Liver (tissue), 9 donors: ENCODE data around the gene ATG16L1. TPM values are rescaled to one million over a fixed set of nuclear protein-coding genes. Genes with fewer than 3 reads are reported as not detected.

Source experiments
- DNase-seq: peaks from one replicate; pipeline ENCODE4 v3.0.0-alpha.2; 2017; ENCODE audit warnings: low spot score
- H3K27ac ChIP-seq, 2 donors: one replicate each; pipeline ENCODE4 v1.7.0; 2013; ENCODE audit warnings: inconsistent platforms in 2 of 2, low read length in 2 of 2, control low read depth in 1 of 2, low read depth in 1 of 2, mild to moderate bottlenecking in 1 of 2
- H3K27me3 ChIP-seq, 4 donors: one replicate each; pipeline versions ENCODE4 v1.6.1 to v1.7.0; 2013; ENCODE audit warnings: low read length in 3 of 4, inconsistent platforms in 1 of 4, mild to moderate bottlenecking in 1 of 4, moderate library complexity in 1 of 4; ENCODE audit not compliant: control insufficient read depth in 4 of 4, insufficient read depth in 4 of 4
- H3K36me3 ChIP-seq, 4 donors: one replicate each; pipeline versions ENCODE4 v1.6.1 to v1.7.0; 2013; ENCODE audit warnings: low read length in 3 of 4, mild to moderate bottlenecking in 3 of 4, low read depth in 1 of 4, moderate library complexity in 1 of 4; ENCODE audit not compliant: control insufficient read depth in 4 of 4, insufficient read depth in 3 of 4
- H3K4me1 ChIP-seq, 4 donors: one replicate each; pipeline versions ENCODE4 v1.6.1 to v1.7.0; 2013; ENCODE audit warnings: low read length in 3 of 4, mild to moderate bottlenecking in 3 of 4, moderate library complexity in 1 of 4; ENCODE audit not compliant: control insufficient read depth in 4 of 4, insufficient read depth in 4 of 4
- H3K4me3 ChIP-seq, 3 donors: one replicate each; pipeline versions ENCODE4 v1.6.1 to v1.7.0; 2013; ENCODE audit warnings: low read length in 3 of 3, control low read depth in 1 of 3, low read depth in 1 of 3, mild to moderate bottlenecking in 1 of 3
- H3K9ac ChIP-seq, 2 donors: one replicate each; pipeline ENCODE4 v1.7.0; 2013; ENCODE audit warnings: low read length in 2 of 2, mild to moderate bottlenecking in 2 of 2, moderate library complexity in 2 of 2, control low read depth in 1 of 2, low read depth in 1 of 2
- H3K9me3 ChIP-seq, 4 donors: one replicate each; pipeline versions ENCODE4 v1.6.1 to v1.7.0; 2013; ENCODE audit warnings: low read length in 3 of 4; ENCODE audit not compliant: control insufficient read depth in 4 of 4
- CTCF ChIP-seq: fragments of 150-350 bp; IDR thresholded peaks from 2 replicates; pipeline ENCODE4 v1.5.1; 2017; ENCODE audit warnings: improper control_type of control experiment, low read depth, low read length; ENCODE audit not compliant: missing input control
- GABPA ChIP-seq, 2 donors: IDR thresholded peaks in 1 of 2; conservative IDR thresholded peaks in 1 of 2; 2 replicates each; pipeline ENCODE4 v1.6.1; 2016; ENCODE audit warnings: antibody characterized with exemption in 2 of 2, mild to moderate bottlenecking in 1 of 2, moderate library complexity in 1 of 2
- HNF4A ChIP-seq, 2 donors: conservative IDR thresholded peaks; 2 replicates each; pipeline ENCODE4 v1.6.1; 2016; ENCODE audit warnings: antibody characterized with exemption in 2 of 2, mild to moderate bottlenecking in 2 of 2
- HNF4G ChIP-seq: IDR thresholded peaks from 2 replicates; pipeline ENCODE4 v1.6.1; 2016; ENCODE audit warnings: antibody characterized with exemption
- JUND ChIP-seq, 2 donors: IDR thresholded peaks; 2 replicates each; pipeline ENCODE4 v1.6.1; 2016; ENCODE audit warnings: antibody characterized with exemption in 2 of 2
- NR2F2 ChIP-seq: IDR thresholded peaks from 2 replicates; pipeline ENCODE4 v1.6.1; 2016; ENCODE audit warnings: antibody characterized with exemption
- REST ChIP-seq: IDR thresholded peaks from 2 replicates; pipeline ENCODE4 v1.6.1; 2016; ENCODE audit warnings: antibody characterized with exemption, mild to moderate bottlenecking
- RXRA ChIP-seq, 2 donors: IDR thresholded peaks; 2 replicates each; pipeline ENCODE4 v1.6.1; 2017 to 2018; ENCODE audit warnings: antibody characterized with exemption in 2 of 2, mild to moderate bottlenecking in 1 of 2
- SP1 ChIP-seq: IDR thresholded peaks from 2 replicates; pipeline ENCODE4 v1.6.1; 2018; ENCODE audit warnings: antibody characterized with exemption, mild to moderate bottlenecking
- TAF1 ChIP-seq: conservative IDR thresholded peaks from 2 replicates; pipeline ENCODE4 v1.6.1; 2016; ENCODE audit warnings: antibody characterized with exemption, mild to moderate bottlenecking
- YY1 ChIP-seq: IDR thresholded peaks from 2 replicates; pipeline ENCODE4 v1.6.1; 2016; ENCODE audit warnings: antibody characterized with exemption, mild to moderate bottlenecking
- WGBS: extraction: QIAGEN DNeasy Blood & Tissue Kit; methylation state at CpG from one replicate; pipeline ENCODE4 v1.1.7; 2013; 5-methylcytosine and 5-hydroxymethylcytosine counted together
- polyA plus RNA-seq, 2 donors: library from polyadenylated mRNA; stranded (reverse) in 1 of 2; unstranded in 1 of 2; fragments of 200-250 nt in 1 of 2; fragments of >200 nt in 1 of 2; fragmentation: Nextera tagmentation in 1 of 2; extraction: Ambion mirVana in 1 of 2; gene quantifications; one replicate each; pipeline versions ENCODE4 v1.2.1 to v1.2.3, GENCODE V29; 2013 to 2015
- total RNA-seq, 2 donors: library from RNA; depleted of rRNA; stranded (reverse); fragments of >200 nt; gene quantifications; one replicate each; pipeline ENCODE4 v1.2.3, GENCODE V29; 2014
- TF ChIP-seq, protein P1 (sequence below): IDR thresholded peaks from 2 replicates; pipeline ENCODE4 v1.6.1; 2016; ENCODE audit warnings: antibody characterized with exemption
- TF ChIP-seq, protein P2 (sequence below): IDR thresholded peaks from 2 replicates; pipeline ENCODE4 v1.6.1; 2016; ENCODE audit warnings: antibody characterized with exemption
- donor health status: healthy.
- donor health status: healthy.
- donor health status: healthy.
- donor health status: healthy.
- donor health status: healthy.

ATG16L1 gene
- total and polyA plus RNA-seq, 4 donors: 6.4 to 22.8 (median 15.7) TPM

DNA sequence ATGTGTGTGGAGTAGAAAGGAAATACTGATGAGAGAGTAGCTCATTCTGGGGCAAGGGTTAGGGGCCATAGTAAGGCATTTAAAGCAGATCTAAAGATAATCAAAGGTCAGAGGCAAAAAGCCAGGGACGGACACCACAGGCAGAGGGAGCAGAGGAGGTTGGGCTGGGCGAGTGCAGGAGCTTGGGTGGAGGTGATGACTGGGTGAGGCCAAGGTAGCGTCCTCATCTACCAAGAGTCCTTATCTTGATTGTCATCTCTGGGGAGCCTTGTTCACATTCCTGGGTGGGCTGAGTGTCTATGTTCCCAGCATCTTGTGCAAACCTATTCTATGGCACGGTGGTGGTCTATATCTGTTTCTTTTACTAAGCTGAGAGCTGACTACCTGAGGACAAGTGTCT lies 30.1 kb downstream of the ATG16L1 start:
- H3K27ac ChIP-seq: no peak overlapping the region
- H3K4me1 ChIP-seq: no peaks in the 10 kb centered on the region
- peaks cover 15 to 84% (median 62%) of the 10 kb centered on the region in 4 donors for H3K36me3 ChIP-seq
- no peaks in the 10 kb centered on the region for H3K9me3 ChIP-seq
- TF ChIP-seq RXRA (IDR thresholded peaks at IDR 0.05) (no peak), CTCF (no peak), JUND (IDR thresholded peaks at IDR 0.05) (no peak), HNF4G (no peak)
- TF ChIP-seq, protein P1, sequence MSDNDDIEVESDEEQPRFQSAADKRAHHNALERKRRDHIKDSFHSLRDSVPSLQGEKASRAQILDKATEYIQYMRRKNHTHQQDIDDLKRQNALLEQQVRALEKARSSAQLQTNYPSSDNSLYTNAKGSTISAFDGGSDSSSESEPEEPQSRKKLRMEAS: no peak
- H3K27me3 ChIP-seq: no peaks in the 10 kb centered on the region
- DNase-seq: no peak
- WGBS: 93% methylated on average over 4 of the region's 4 CpGs
- H3K9ac ChIP-seq: no peak overlapping the region
- no peak overlapping the region for H3K4me3 ChIP-seq

GRCh38 chr2:233281992-233282603 lies 30.6 kb downstream of the ATG16L1 start:
- Histone ChIP-seq H3K4me3 (no peak overlapping the region), H3K9me3 (no peaks in the 10 kb centered on the region), H3K4me1 (no peaks in the 10 kb centered on the region), H3K27me3 (no peaks in the 10 kb centered on the region), H3K9ac (no peak overlapping the region), H3K27ac (no peak overlapping the region), H3K36me3 (peaks cover 16 to 83% (median 65%) of the 10 kb centered on the region in 4 donors)
- WGBS: 96% methylated on average over 6 of the region's 6 CpGs
- no peak for DNase-seq
- TF ChIP-seq, protein P2, sequence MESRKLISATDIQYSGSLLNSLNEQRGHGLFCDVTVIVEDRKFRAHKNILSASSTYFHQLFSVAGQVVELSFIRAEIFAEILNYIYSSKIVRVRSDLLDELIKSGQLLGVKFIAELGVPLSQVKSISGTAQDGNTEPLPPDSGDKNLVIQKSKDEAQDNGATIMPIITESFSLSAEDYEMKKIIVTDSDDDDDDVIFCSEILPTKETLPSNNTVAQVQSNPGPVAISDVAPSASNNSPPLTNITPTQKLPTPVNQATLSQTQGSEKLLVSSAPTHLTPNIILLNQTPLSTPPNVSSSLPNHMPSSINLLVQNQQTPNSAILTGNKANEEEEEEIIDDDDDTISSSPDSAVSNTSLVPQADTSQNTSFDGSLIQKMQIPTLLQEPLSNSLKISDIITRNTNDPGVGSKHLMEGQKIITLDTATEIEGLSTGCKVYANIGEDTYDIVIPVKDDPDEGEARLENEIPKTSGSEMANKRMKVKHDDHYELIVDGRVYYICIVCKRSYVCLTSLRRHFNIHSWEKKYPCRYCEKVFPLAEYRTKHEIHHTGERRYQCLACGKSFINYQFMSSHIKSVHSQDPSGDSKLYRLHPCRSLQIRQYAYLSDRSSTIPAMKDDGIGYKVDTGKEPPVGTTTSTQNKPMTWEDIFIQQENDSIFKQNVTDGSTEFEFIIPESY: no peak
- TF ChIP-seq TAF1 (no peak), GABPA (IDR thresholded peaks at IDR 0.05 in 1 of 2, conservative IDR thresholded peaks at IDR 0.05 in 1 of 2) (no peak), RXRA (IDR thresholded peaks at IDR 0.05) (no peak), CTCF (no peak), YY1 (no peak), HNF4A (conservative IDR thresholded peaks at IDR 0.05) (no peak), HNF4G (no peak)

GRCh38 chr2:233285921-233286320 lies 34.4 kb downstream of the ATG16L1 start:
- Histone ChIP-seq H3K27me3 (no peaks in the 10 kb centered on the region), H3K9ac (no peak overlapping the region), H3K4me3 (no peak overlapping the region), H3K9me3 (no peaks in the 10 kb centered on the region), H3K4me1 (no peaks in the 10 kb centered on the region), H3K36me3 (peaks cover 13 to 78% (median 62%) of the 10 kb centered on the region in 4 donors), H3K27ac (no peak overlapping the region)
- 94% methylated on average over 5 of the region's 5 CpGs for WGBS
- DNase-seq: no peak
- no peak for TF ChIP-seq REST
- TF ChIP-seq TAF1: no peak
- TF ChIP-seq NR2F2: no peak
- no peak for TF ChIP-seq SP1
- TF ChIP-seq, protein P2: no peak
- no peak for TF ChIP-seq HNF4A (conservative IDR thresholded peaks at IDR 0.05)
- no peak for TF ChIP-seq YY1
- TF ChIP-seq HNF4G: no peak
- TF ChIP-seq, protein P1: no peak
